Occipital lobe (tissue), 1 donor: ENCODE measurements around the gene TBCCD1. TPM values are rescaled to one million over a fixed set of nuclear protein-coding genes. Genes with fewer than 3 reads are reported as not detected.

Source experiments
- total RNA-seq: library from RNA; depleted of rRNA; stranded (reverse); fragments of >200 nt; gene quantifications from one replicate; pipeline ENCODE4 v1.2.3, GENCODE V29; 2014

The TBCCD1 gene
- total RNA-seq, 1 donor from 2014 or later = 37.1 TPM

Other genes starting within 250 kb of the TBCCD1 start
- gene DGKG, start 205.1 kb downstream of the TBCCD1 start, total RNA-seq = 3.0 TPM
- gene CRYGS, start 23.0 kb downstream of the TBCCD1 start, total RNA-seq = 1.6 TPM
- 34.9 TPM for gene DNAJB11, start 3.4 kb upstream of the TBCCD1 start, total RNA-seq
- 0.47 TPM for gene AHSG, start 45.7 kb upstream of the TBCCD1 start, total RNA-seq
- not detected for gene FETUB, start 73.1 kb upstream of the TBCCD1 start, total RNA-seq
- not detected for gene HRG, start 98.7 kb upstream of the TBCCD1 start, total RNA-seq
- not detected for gene KNG1, start 150.0 kb upstream of the TBCCD1 start, total RNA-seq
- 1,423 TPM for gene EIF4A2, start 216.2 kb upstream of the TBCCD1 start, total RNA-seq
- 29.8 TPM for gene RFC4, start 239.1 kb upstream of the TBCCD1 start, total RNA-seq